Endothelial cell of umbilical vein (primary cell): ENCODE results near the gene DCC.

ENCODE experiments used
- CTCF ChIP-seq, 2 donors: IDR thresholded peaks; 1 replicate in 1 of 2; 2 replicates in 1 of 2; pipeline ENCODE4 v1.5.1; 2011; ENCODE audit warnings: low read length in 2 of 2, mild to moderate bottlenecking in 2 of 2, moderate library complexity in 2 of 2, control low read depth in 1 of 2, inconsistent platforms in 1 of 2, low read depth in 1 of 2; ENCODE audit not compliant: insufficient read depth in 1 of 2; ENCODE audit errors: extremely low read depth in 1 of 2
- EZH2 ChIP-seq: IDR thresholded peaks from 2 replicates; pipeline ENCODE4 v1.6.1; 2012; ENCODE audit warnings: borderline replicate concordance, low read depth, mild to moderate bottlenecking, moderate library complexity, low read length, inconsistent platforms; ENCODE audit not compliant: severe bottlenecking
- GATA2 ChIP-seq: IDR thresholded peaks from 2 replicates; pipeline ENCODE4 v1.7.0; 2011; ENCODE audit warnings: low read depth, mild to moderate bottlenecking, moderate library complexity, mixed read lengths, low read length; ENCODE audit not compliant: insufficient read length, insufficient read depth
- POLR2A ChIP-seq: IDR thresholded peaks from 2 replicates; pipeline ENCODE4 v1.6.1; 2012; ENCODE audit warnings: low read depth, mild to moderate bottlenecking, control low read depth, low read length

GRCh38 chr18:52657043-52657805, 317.2 kb downstream of the DCC start:
- TF ChIP-seq CTCF (IDR thresholded peaks at IDR 0.05; ENCODE audit: extremely low read depth in 1 of 2, insufficient read depth in 1 of 2, low read depth in 1 of 2, low read length in 2 of 2) (no peak), POLR2A (no peak), EZH2 (no peak), GATA2 (no peak)
